HepG2 (cell line): Measurements from ENCODE around the gene CAMTA1. TPM values are rescaled to one million over a fixed set of nuclear protein-coding genes. Genes with fewer than 3 reads are reported as not detected.
A peak's percentile ranks its signal among the peaks of the same experiment; 100 is the strongest.

Source experiments
- CAMTA2 ChIP-seq: sonication (generic); formaldehyde crosslinking; IDR thresholded peaks from 2 replicates; pipeline ENCODE4 v1.4.0; 2020; ENCODE audit warnings: mild to moderate bottlenecking, missing genetic modification reagents, borderline replicate concordance
- FOXA1 ChIP-seq, 2 experiments: fragments of 450-650 bp in 1 of 2; sonication (generic) in 1 of 2; formaldehyde crosslinking in 1 of 2; IDR thresholded peaks; 2 replicates each; pipeline versions ENCODE4 v1.4.0 to v1.6.1; 2016 to 2020; ENCODE audit warnings: missing genetic modification reagents in 1 of 2
- GTF2F1 ChIP-seq: fragments of 150-350 bp; IDR thresholded peaks from 2 replicates; pipeline ENCODE4 v1.6.1; 2014; ENCODE audit warnings: low read length
- KLF15 ChIP-seq: sonication (generic); formaldehyde crosslinking; IDR thresholded peaks from 2 replicates; pipeline ENCODE4 v1.8.1; 2023; ENCODE audit warnings: borderline replicate concordance, mild to moderate bottlenecking, inconsistent platforms, missing genetic modification reagents, mixed read lengths
- LCORL ChIP-seq, 2 experiments: fragments of 450-650 bp in 1 of 2; sonication (generic) in 1 of 2; formaldehyde crosslinking in 1 of 2; IDR thresholded peaks; 2 replicates each; pipeline versions ENCODE4 v1.5.0 to v1.6.1; 2017 to 2020; ENCODE audit warnings: antibody characterized with exemption in 1 of 2, missing genetic modification reagents in 1 of 2
- RAD21 ChIP-seq: fragments of 450-650 bp; formaldehyde crosslinking; IDR thresholded peaks from 2 replicates; pipeline ENCODE4 v1.5.0; 2020; ENCODE audit warnings: mild to moderate bottlenecking
- STAG1 ChIP-seq: sonication (generic); formaldehyde crosslinking; IDR thresholded peaks from 2 replicates; pipeline ENCODE4 v1.4.0; 2020; ENCODE audit warnings: missing genetic modification reagents
- ZMYM4 ChIP-seq: sonication (generic); formaldehyde crosslinking; IDR thresholded peaks from 2 replicates; pipeline ENCODE4 v1.8.1; 2023; ENCODE audit warnings: mild to moderate bottlenecking, missing genetic modification reagents
- ZNF101 ChIP-seq: sonication (generic); formaldehyde crosslinking; IDR thresholded peaks from 2 replicates; pipeline ENCODE4 v1.4.0; 2020; ENCODE audit warnings: mild to moderate bottlenecking, low read depth, missing genetic modification reagents, borderline replicate concordance
- ZNF367 ChIP-seq: sonication (generic); formaldehyde crosslinking; IDR thresholded peaks from 2 replicates; pipeline ENCODE4 v1.4.0; 2020; ENCODE audit warnings: missing genetic modification reagents, borderline replicate concordance
- ZSCAN25 ChIP-seq: sonication (generic); formaldehyde crosslinking; IDR thresholded peaks from 2 replicates; pipeline ENCODE4 v1.8.0; 2022; ENCODE audit warnings: mild to moderate bottlenecking, missing genetic modification reagents
- polyA plus RNA-seq, 8 experiments: library from polyadenylated mRNA; depleted of rRNA in 3 of 8; stranded (reverse) in 7 of 8; unstranded in 1 of 8; fragments of >200 nt; fragmentation: Illumina TruSeq in 4 of 8; extraction: Trizol in 4 of 8; gene quantifications; 2 replicates each; pipeline versions ENCODE4 v1.2.1 to v1.2.3, GENCODE V29; 2011 to 2016; ENCODE audit warnings: low read depth in 4 of 8, missing spikeins in 1 of 8, mixed read lengths in 1 of 8; ENCODE audit not compliant: insufficient read depth in 1 of 8
- total RNA-seq, 5 experiments: library from RNA; depleted of rRNA; stranded (reverse); fragments of >200 nt; fragmentation: Illumina TruSeq; extraction: Trizol; gene quantifications; 2 replicates each; pipeline ENCODE4 v1.2.3, GENCODE V29; 2016; ENCODE audit warnings: low read depth in 1 of 5
- TF ChIP-seq, protein P1 (sequence below): sonication (generic); formaldehyde crosslinking; IDR thresholded peaks from 2 replicates; pipeline ENCODE4 v1.4.0; 2020; ENCODE audit warnings: missing genetic modification reagents
- TF ChIP-seq, protein P2 (sequence below): IDR thresholded peaks from 2 replicates; pipeline ENCODE4 v1.6.1; 2012; ENCODE audit warnings: low read length, improper control_type of control experiment
- TF ChIP-seq, protein P3 (sequence below): sonication (generic); formaldehyde crosslinking; IDR thresholded peaks from 2 replicates; pipeline ENCODE4 v1.9.0; 2021; ENCODE audit warnings: missing genetic modification reagents, borderline replicate concordance
- TF ChIP-seq, protein P4 (sequence below): sonication (generic); formaldehyde crosslinking; conservative IDR thresholded peaks from 2 replicates; pipeline ENCODE4 v1.5.0; 2020; ENCODE audit warnings: missing genetic modification reagents
- TF ChIP-seq, protein P5 (sequence below): sonication (generic); formaldehyde crosslinking; IDR thresholded peaks from 2 replicates; pipeline ENCODE4 v1.5.0; 2020; ENCODE audit warnings: mild to moderate bottlenecking, missing genetic modification reagents, moderate library complexity

Gene CAMTA1
- total and polyA plus RNA-seq, 2 of the 13 experiments (the other 11 are each of a cell fraction or from before 2014, with no cell fraction given): 25.0 to 36.4 TPM

GRCh38 chr1:7669559-7670311 lies 884.5 kb downstream of the CAMTA1 start (continued):
- TF ChIP-seq, protein P1, sequence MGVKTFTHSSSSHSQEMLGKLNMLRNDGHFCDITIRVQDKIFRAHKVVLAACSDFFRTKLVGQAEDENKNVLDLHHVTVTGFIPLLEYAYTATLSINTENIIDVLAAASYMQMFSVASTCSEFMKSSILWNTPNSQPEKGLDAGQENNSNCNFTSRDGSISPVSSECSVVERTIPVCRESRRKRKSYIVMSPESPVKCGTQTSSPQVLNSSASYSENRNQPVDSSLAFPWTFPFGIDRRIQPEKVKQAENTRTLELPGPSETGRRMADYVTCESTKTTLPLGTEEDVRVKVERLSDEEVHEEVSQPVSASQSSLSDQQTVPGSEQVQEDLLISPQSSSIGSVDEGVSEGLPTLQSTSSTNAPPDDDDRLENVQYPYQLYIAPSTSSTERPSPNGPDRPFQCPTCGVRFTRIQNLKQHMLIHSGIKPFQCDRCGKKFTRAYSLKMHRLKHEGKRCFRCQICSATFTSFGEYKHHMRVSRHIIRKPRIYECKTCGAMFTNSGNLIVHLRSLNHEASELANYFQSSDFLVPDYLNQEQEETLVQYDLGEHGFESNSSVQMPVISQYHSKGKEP: no peak
- TF ChIP-seq LCORL (IDR thresholded peaks at IDR 0.05) (no peak), LCORL (CRISPR knock-in tag; IDR thresholded peaks at IDR 0.05) (peak; percentile 45; the same call in 1 of the 2 replicates), ZMYM4 (peak; percentile 43; the same call in 1 of the 2 replicates), FOXA1 (IDR thresholded peaks at IDR 0.05) (no peak), FOXA1 (CRISPR knock-in tag; IDR thresholded peaks at IDR 0.05) (peak; percentile 58; the same call in 1 of the 2 replicates), GTF2F1 (no peak), STAG1 (CRISPR knock-in tag) (peak; percentile 82), RAD21 (peak; percentile 78), CAMTA2 (no peak), ZNF367 (CRISPR knock-in tag) (no peak), KLF15 (CRISPR knock-in tag) (no peak), ZNF101 (CRISPR knock-in tag) (no peak), ZSCAN25 (CRISPR knock-in tag) (peak; percentile 79)
- TF ChIP-seq, protein P2, sequence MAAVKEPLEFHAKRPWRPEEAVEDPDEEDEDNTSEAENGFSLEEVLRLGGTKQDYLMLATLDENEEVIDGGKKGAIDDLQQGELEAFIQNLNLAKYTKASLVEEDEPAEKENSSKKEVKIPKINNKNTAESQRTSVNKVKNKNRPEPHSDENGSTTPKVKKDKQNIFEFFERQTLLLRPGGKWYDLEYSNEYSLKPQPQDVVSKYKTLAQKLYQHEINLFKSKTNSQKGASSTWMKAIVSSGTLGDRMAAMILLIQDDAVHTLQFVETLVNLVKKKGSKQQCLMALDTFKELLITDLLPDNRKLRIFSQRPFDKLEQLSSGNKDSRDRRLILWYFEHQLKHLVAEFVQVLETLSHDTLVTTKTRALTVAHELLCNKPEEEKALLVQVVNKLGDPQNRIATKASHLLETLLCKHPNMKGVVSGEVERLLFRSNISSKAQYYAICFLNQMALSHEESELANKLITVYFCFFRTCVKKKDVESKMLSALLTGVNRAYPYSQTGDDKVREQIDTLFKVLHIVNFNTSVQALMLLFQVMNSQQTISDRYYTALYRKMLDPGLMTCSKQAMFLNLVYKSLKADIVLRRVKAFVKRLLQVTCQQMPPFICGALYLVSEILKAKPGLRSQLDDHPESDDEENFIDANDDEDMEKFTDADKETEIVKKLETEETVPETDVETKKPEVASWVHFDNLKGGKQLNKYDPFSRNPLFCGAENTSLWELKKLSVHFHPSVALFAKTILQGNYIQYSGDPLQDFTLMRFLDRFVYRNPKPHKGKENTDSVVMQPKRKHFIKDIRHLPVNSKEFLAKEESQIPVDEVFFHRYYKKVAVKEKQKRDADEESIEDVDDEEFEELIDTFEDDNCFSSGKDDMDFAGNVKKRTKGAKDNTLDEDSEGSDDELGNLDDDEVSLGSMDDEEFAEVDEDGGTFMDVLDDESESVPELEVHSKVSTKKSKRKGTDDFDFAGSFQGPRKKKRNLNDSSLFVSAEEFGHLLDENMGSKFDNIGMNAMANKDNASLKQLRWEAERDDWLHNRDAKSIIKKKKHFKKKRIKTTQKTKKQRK: no peak
- TF ChIP-seq, protein P3, sequence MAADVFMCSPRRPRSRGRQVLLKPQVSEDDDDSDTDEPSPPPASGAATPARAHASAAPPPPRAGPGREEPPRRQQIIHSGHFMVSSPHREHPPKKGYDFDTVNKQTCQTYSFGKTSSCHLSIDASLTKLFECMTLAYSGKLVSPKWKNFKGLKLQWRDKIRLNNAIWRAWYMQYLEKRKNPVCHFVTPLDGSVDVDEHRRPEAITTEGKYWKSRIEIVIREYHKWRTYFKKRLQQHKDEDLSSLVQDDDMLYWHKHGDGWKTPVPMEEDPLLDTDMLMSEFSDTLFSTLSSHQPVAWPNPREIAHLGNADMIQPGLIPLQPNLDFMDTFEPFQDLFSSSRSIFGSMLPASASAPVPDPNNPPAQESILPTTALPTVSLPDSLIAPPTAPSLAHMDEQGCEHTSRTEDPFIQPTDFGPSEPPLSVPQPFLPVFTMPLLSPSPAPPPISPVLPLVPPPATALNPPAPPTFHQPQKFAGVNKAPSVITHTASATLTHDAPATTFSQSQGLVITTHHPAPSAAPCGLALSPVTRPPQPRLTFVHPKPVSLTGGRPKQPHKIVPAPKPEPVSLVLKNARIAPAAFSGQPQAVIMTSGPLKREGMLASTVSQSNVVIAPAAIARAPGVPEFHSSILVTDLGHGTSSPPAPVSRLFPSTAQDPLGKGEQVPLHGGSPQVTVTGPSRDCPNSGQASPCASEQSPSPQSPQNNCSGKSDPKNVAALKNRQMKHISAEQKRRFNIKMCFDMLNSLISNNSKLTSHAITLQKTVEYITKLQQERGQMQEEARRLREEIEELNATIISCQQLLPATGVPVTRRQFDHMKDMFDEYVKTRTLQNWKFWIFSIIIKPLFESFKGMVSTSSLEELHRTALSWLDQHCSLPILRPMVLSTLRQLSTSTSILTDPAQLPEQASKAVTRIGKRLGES (CRISPR knock-in tag): no peak
- TF ChIP-seq, protein P4, sequence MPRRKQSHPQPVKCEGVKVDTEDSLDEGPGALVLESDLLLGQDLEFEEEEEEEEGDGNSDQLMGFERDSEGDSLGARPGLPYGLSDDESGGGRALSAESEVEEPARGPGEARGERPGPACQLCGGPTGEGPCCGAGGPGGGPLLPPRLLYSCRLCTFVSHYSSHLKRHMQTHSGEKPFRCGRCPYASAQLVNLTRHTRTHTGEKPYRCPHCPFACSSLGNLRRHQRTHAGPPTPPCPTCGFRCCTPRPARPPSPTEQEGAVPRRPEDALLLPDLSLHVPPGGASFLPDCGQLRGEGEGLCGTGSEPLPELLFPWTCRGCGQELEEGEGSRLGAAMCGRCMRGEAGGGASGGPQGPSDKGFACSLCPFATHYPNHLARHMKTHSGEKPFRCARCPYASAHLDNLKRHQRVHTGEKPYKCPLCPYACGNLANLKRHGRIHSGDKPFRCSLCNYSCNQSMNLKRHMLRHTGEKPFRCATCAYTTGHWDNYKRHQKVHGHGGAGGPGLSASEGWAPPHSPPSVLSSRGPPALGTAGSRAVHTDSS (CRISPR knock-in tag): no peak
- TF ChIP-seq, protein P5, sequence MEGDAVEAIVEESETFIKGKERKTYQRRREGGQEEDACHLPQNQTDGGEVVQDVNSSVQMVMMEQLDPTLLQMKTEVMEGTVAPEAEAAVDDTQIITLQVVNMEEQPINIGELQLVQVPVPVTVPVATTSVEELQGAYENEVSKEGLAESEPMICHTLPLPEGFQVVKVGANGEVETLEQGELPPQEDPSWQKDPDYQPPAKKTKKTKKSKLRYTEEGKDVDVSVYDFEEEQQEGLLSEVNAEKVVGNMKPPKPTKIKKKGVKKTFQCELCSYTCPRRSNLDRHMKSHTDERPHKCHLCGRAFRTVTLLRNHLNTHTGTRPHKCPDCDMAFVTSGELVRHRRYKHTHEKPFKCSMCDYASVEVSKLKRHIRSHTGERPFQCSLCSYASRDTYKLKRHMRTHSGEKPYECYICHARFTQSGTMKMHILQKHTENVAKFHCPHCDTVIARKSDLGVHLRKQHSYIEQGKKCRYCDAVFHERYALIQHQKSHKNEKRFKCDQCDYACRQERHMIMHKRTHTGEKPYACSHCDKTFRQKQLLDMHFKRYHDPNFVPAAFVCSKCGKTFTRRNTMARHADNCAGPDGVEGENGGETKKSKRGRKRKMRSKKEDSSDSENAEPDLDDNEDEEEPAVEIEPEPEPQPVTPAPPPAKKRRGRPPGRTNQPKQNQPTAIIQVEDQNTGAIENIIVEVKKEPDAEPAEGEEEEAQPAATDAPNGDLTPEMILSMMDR (CRISPR knock-in tag): peak; percentile 96
